ENCODE results near the gene C1orf159.

C1orf159 gene

DNA sequence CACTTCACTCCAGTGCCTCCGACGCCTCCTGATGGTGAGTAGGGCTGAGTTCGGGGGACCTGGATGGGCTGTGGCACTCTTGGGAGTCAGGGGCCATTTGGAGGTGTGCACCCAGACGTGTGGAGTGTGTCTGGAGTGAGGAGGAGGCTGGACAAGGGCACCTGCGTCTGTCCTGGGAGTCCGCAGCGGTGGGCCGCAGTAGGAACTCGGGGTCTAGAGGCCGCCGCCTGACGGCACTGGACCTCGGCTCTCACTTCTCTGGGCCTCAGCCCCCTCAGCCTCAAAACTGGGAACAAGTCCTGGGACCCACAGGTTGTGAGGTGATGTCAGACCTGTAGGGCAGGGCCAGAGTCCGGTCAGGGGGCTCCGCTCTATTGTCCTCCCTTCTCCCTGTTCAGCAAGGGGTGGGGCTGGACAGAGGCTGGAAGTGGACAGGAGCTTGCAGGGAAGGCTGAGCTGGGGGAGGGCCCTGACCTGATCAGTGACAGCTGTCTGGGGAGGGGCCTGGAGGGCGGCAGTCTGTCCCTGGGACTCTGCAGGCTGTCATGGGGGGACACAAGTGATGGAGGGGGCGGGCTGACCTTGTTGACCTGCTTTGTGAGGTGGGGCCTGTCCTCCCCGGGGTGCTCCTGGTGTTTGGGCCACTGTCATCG, 80.5 kb downstream of the C1orf159 start:
- TF ChIP-seq FOXK2 (IDR thresholded peaks at IDR 0.05) (no peak), FOXA1 (IDR thresholded peaks at IDR 0.05) (no peak), HDGF (IDR thresholded peaks at IDR 0.05; ENCODE audit: borderline replicate concordance) (no peak), NFRKB (IDR thresholded peaks at IDR 0.05) (no peak), ARNT (IDR thresholded peaks at IDR 0.05) (no peak), SP1 (IDR thresholded peaks at IDR 0.05) (no peak), L3MBTL2 (conservative IDR thresholded peaks at IDR 0.05) (no peak), LEF1 (IDR thresholded peaks at IDR 0.05; ENCODE audit: borderline replicate concordance) (no peak), CTBP1 (IDR thresholded peaks at IDR 0.05; ENCODE audit: borderline replicate concordance) (no peak), ELF4 (IDR thresholded peaks at IDR 0.05) (no peak), ZNF384 (IDR thresholded peaks at IDR 0.05) (no peak), BHLHE40 (IDR thresholded peaks at IDR 0.05; ENCODE audit: borderline replicate concordance) (no peak), SUZ12 (IDR thresholded peaks at IDR 0.05) (no peak), TARDBP (IDR thresholded peaks at IDR 0.05) (no peak), FOXM1 (IDR thresholded peaks at IDR 0.05; ENCODE audit: borderline replicate concordance) (no peak)
- TF ChIP-seq, protein P1, sequence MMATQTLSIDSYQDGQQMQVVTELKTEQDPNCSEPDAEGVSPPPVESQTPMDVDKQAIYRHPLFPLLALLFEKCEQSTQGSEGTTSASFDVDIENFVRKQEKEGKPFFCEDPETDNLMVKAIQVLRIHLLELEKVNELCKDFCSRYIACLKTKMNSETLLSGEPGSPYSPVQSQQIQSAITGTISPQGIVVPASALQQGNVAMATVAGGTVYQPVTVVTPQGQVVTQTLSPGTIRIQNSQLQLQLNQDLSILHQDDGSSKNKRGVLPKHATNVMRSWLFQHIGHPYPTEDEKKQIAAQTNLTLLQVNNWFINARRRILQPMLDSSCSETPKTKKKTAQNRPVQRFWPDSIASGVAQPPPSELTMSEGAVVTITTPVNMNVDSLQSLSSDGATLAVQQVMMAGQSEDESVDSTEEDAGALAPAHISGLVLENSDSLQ (IDR thresholded peaks at IDR 0.05), result no peak

DNA sequence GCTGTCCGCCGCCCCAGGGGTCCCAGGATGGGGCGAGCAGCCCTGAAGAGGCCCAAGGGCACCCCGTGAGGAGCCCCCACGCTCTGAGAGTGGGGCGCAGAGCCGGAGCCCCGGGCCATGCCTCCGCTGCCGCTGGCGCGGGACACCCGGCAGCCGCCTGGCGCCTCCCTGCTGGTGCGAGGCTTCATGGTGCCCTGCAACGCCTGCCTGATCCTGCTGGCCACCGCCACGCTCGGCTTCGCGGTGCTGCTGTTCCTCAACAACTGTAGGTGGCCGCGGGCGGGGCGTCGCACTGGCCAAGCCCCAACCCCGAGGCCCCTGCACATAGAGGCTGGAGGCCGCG, 81.5 kb downstream of the C1orf159 start:
- ChIA-PET CTCF (no interaction called here), POLR2A (no interaction called here)
- no peak for DNase-seq (ENCODE audit: extremely low spot score)
- TF ChIP-seq ZNF384 (IDR thresholded peaks at IDR 0.05), result no peak
- no peak for TF ChIP-seq TARDBP (IDR thresholded peaks at IDR 0.05)

More for the DNA sequence above, 80.5 kb downstream of the C1orf159 start:
- ChIA-PET CTCF (no interaction called here), POLR2A (no interaction called here)
- DNase-seq (ENCODE audit: extremely low spot score), result no peak

DNA sequence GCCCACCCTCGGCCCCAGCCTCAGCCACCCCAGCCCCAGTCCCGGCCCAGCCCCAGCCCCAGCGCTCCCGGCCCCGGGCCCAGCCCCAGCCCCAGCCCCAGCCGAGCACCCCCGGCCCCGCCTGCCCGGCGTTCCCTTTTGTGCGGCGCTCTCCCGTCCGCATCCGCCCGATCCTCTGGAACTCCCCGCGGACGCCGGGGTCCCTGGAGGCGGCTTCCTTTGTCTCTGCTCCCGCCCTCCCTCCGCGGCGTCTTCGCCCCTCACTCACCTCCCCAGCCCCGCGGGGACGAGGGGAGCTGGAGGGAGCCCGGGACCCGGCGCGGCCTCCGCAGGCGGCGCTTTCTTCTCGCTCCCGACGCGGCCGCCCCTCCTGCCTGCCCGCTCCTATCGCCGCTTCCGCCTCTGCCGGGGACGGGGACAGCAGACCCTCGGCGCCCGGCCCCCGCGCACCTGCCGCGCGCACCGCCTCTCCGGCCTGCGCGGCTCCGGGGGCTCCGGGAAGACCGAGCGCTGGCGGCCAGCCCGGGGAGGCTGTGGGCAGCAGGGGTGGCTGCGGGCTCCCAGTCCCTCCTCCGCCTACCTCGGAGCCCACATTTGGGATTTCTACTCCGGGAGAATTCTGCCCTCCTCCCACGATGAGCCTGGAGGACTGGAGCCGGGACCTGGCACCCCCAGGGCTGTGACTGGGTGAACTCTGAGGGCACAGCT, 82.0 kb downstream of the C1orf159 start:
- ChIA-PET POLR2A (no interaction called here), CTCF (no interaction called here)
- no peak for DNase-seq (ENCODE audit: extremely low spot score)
- TF ChIP-seq TARDBP (IDR thresholded peaks at IDR 0.05) (no peak), ZNF384 (IDR thresholded peaks at IDR 0.05) (no peak), FOXM1 (IDR thresholded peaks at IDR 0.05; ENCODE audit: borderline replicate concordance) (no peak), BHLHE40 (IDR thresholded peaks at IDR 0.05; ENCODE audit: borderline replicate concordance) (no peak), CTBP1 (IDR thresholded peaks at IDR 0.05; ENCODE audit: borderline replicate concordance) (no peak), LEF1 (IDR thresholded peaks at IDR 0.05; ENCODE audit: borderline replicate concordance) (no peak), SUZ12 (IDR thresholded peaks at IDR 0.05) (no peak), ELF4 (IDR thresholded peaks at IDR 0.05) (no peak)
- TF ChIP-seq, protein P1 (IDR thresholded peaks at IDR 0.05), result no peak

DNA sequence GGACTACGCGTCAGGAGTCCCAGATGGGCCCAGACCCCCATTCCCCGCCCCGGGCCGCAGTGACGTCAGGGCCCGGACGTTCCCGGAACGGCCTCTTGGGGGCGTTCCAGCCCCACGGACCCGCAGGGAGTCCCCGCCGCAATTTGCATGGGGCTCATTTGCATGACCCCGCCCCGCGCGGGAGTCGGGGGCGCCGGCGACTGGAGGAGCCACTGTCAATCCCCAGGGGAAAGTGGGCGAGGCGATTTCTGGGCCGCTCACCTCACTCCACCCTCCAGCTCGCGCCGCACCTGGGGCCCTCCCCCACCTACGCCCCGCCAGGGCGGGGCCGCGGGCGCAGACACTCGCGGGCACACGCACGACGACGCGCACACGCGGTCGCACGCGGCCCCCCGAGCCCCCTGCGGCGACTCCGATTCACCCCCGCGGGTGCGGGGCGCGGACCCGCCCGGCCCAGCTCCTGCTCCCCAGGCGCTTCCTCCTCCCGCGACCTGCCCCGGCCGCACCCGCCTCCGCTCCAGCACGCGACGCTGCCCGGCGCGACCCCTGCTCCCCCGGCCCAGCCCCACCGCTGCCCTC, 82.8 kb downstream of the C1orf159 start:
- no peak for TF ChIP-seq SUZ12 (IDR thresholded peaks at IDR 0.05)
- TF ChIP-seq ARNT (IDR thresholded peaks at IDR 0.05), result no peak
- POLR2A ChIA-PET, result no interaction called here
- CTCF ChIA-PET, result interaction anchor here (0.6 kb wide), 1 partner anchor 26 kb away, joined by 3 read pairs; no protein-coding TSS in a partner anchor

DNA sequence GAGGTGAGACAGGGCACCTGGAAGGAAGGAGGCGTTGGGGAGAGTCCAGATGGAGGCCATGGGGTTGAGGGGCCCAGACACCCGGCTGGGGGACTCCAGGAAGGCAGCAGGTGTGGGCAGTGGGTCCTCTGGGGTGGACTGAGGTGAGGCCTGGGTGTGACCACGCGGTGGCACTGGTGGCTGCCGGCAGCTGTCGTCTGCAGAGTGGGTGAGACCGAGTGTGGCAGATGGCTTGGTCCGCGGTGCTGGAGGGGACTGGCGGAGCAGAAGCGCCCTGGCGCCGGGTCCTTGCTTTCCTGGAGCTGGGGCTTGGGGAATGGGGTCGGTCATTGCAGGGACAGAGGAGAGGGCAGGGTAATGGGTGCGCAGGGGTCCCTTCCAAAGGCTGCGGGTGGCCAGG, 83.5 kb downstream of the C1orf159 start:
- ChIA-PET POLR2A (interaction anchor here (1.5 kb wide), 1 partner anchor 27 kb away, joined by 4 read pairs; no protein-coding TSS in a partner anchor), CTCF (interaction anchor here (0.7 to 0.9 kb wide), 2 partner anchors 27 to 218 kb away, joined by 3 to 4 read pairs; no protein-coding TSS in a partner anchor)
- DNase-seq (ENCODE audit: extremely low spot score), result no peak
- TF ChIP-seq BHLHE40 (IDR thresholded peaks at IDR 0.05; ENCODE audit: borderline replicate concordance), result no peak
- TF ChIP-seq HDGF (IDR thresholded peaks at IDR 0.05; ENCODE audit: borderline replicate concordance), result no peak
- TF ChIP-seq NFRKB (IDR thresholded peaks at IDR 0.05), result no peak
- no peak for TF ChIP-seq CTBP1 (IDR thresholded peaks at IDR 0.05; ENCODE audit: borderline replicate concordance)
- no peak for TF ChIP-seq TARDBP (IDR thresholded peaks at IDR 0.05)
- no peak for TF ChIP-seq FOXK2 (IDR thresholded peaks at IDR 0.05)
- TF ChIP-seq SUZ12 (IDR thresholded peaks at IDR 0.05), result no peak
- no peak for TF ChIP-seq FOXA1 (IDR thresholded peaks at IDR 0.05)
- TF ChIP-seq ELF4 (IDR thresholded peaks at IDR 0.05), result no peak

More for the DNA sequence above, 82.8 kb downstream of the C1orf159 start:
- DNase-seq (ENCODE audit: extremely low spot score), result peak; percentile 55

Measured in HEK293T (cell line).